Measurements from ENCODE around the gene TBCCD1. TPM values are rescaled to one million over a fixed set of nuclear protein-coding genes. Genes with fewer than 3 reads are reported as not detected.

TBCCD1 gene
- total RNA-seq, 1 donor from 2014 or later: 16.4 TPM

- Mint-ChIP-seq H3K4me3 (ENCODE audit: unreplicated experiment) (no peak overlapping the region), H3K27me3 (ENCODE audit: unreplicated experiment) (peaks cover 57% of the 10 kb centered on the region), H3K4me1 (ENCODE audit: unreplicated experiment) (no peaks in the 10 kb centered on the region), H3K27ac (ENCODE audit: unreplicated experiment) (no peak overlapping the region), H3K9me3 (ENCODE audit: unreplicated experiment) (no peaks in the 10 kb centered on the region), H3K36me3 (ENCODE audit: unreplicated experiment) (no peaks in the 10 kb centered on the region)
- TF ChIP-seq CTCF (IDR thresholded peaks at IDR 0.05): no peak
- DNase-seq (ENCODE audit: extremely low spot score, unreplicated experiment): no peak
These were observed 54.4 kb downstream of the TBCCD1 start for GRCh38 chr3:186512570-186513302.

- TF ChIP-seq CTCF (IDR thresholded peaks at IDR 0.05): no peak
- Mint-ChIP-seq H3K9me3 (ENCODE audit: unreplicated experiment) (peaks cover 4% of the 10 kb centered on the region), H3K4me1 (ENCODE audit: unreplicated experiment) (no peaks in the 10 kb centered on the region), H3K27me3 (ENCODE audit: unreplicated experiment) (peaks cover 56% of the 10 kb centered on the region), H3K36me3 (ENCODE audit: unreplicated experiment) (no peaks in the 10 kb centered on the region), H3K27ac (ENCODE audit: unreplicated experiment) (no peak overlapping the region), H3K4me3 (ENCODE audit: unreplicated experiment) (no peak overlapping the region)
- DNase-seq (ENCODE audit: extremely low spot score, unreplicated experiment): no peak
These were observed 55.4 kb downstream of the TBCCD1 start for GRCh38 chr3:186511702-186512101.

- no peak for DNase-seq (ENCODE audit: extremely low spot score, unreplicated experiment)
- TF ChIP-seq CTCF (IDR thresholded peaks at IDR 0.05): no peak
- Mint-ChIP-seq H3K27me3 (ENCODE audit: unreplicated experiment) (peaks cover 54% of the 10 kb centered on the region), H3K9me3 (ENCODE audit: unreplicated experiment) (peaks cover 4% of the 10 kb centered on the region), H3K36me3 (ENCODE audit: unreplicated experiment) (no peaks in the 10 kb centered on the region), H3K4me1 (ENCODE audit: unreplicated experiment) (no peaks in the 10 kb centered on the region), H3K27ac (ENCODE audit: unreplicated experiment) (no peak overlapping the region), H3K4me3 (ENCODE audit: unreplicated experiment) (no peak overlapping the region)
These were observed 55.9 kb downstream of the TBCCD1 start for GRCh38 chr3:186511245-186511644.

GRCh38 chr3:186510374-186511079 is 56.6 kb downstream of the TBCCD1 start:
- no peaks in the 10 kb centered on the region for H3K36me3 Mint-ChIP-seq (ENCODE audit: unreplicated experiment)
- TF ChIP-seq CTCF (IDR thresholded peaks at IDR 0.05): no peak
- no peak for DNase-seq (ENCODE audit: extremely low spot score, unreplicated experiment)
- peaks cover 51% of the 10 kb centered on the region for H3K27me3 Mint-ChIP-seq (ENCODE audit: unreplicated experiment)
- no peak overlapping the region for H3K27ac Mint-ChIP-seq (ENCODE audit: unreplicated experiment)
- H3K4me1 Mint-ChIP-seq (ENCODE audit: unreplicated experiment): no peaks in the 10 kb centered on the region
- peaks cover 4% of the 10 kb centered on the region for H3K9me3 Mint-ChIP-seq (ENCODE audit: unreplicated experiment)
- H3K4me3 Mint-ChIP-seq (ENCODE audit: unreplicated experiment): no peak overlapping the region

- TF ChIP-seq CTCF (IDR thresholded peaks at IDR 0.05): no peak
- Mint-ChIP-seq H3K4me1 (ENCODE audit: unreplicated experiment) (no peaks in the 10 kb centered on the region), H3K4me3 (ENCODE audit: unreplicated experiment) (no peak overlapping the region), H3K9me3 (ENCODE audit: unreplicated experiment) (peaks cover 4% of the 10 kb centered on the region), H3K36me3 (ENCODE audit: unreplicated experiment) (no peaks in the 10 kb centered on the region), H3K27ac (ENCODE audit: unreplicated experiment) (no peak overlapping the region), H3K27me3 (ENCODE audit: unreplicated experiment) (peaks cover 50% of the 10 kb centered on the region)
- DNase-seq (ENCODE audit: extremely low spot score, unreplicated experiment): no peak
These were observed 57.7 kb downstream of the TBCCD1 start for GRCh38 chr3:186509423-186509822.
